Activated CD8-positive, alpha-beta memory T cell treated with anti-CD3 and anti-CD28 coated beads, Interleukin-2, amount 50 U/mL, for 1 hour (primary cell): ENCODE results near the gene GABRG1.

Experiments
- DNase-seq: peaks from one replicate; pipeline ENCODE4 v3.0.0-alpha.2; 2020; ENCODE audit errors: extremely low read depth

GABRG1 gene

GRCh38 chr4:46123913-46124755, at the start of gene GABRG1:
GABRG1 (minus strand) TSS chr4:46124054; CDS start chr4:46123913, 141 bp downstream.
- no peak for DNase-seq

GRCh38 chr4:46146993-46147392, 23.1 kb upstream of the GABRG1 start:
- no peak for DNase-seq

DNA sequence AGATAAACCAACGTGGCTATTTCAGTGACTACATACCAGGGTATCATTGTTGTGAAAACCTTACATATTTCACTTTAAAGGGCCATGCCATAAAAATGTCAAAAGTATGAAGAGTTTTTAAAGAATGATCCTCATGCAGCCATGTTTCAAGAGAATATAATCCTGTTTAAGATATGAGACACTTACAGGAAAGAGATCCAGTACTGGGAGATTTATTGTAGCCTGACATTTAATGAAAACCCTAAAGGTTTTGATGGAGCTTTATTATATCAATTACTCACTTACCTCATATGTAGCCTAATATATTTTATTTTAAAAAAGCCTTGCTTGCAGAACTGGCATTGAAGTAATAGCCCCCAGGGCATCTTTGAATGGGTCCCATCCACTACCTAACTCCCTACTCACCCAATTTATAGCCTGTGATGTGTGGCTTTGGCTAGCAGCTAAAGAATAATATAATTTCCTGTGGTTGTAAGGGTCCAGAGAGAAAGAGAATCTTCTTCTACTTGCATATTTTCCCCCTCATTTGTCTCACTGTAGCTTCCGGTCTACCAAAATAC, 7.7 kb upstream of the GABRG1 start:
- DNase-seq = no peak

DNA sequence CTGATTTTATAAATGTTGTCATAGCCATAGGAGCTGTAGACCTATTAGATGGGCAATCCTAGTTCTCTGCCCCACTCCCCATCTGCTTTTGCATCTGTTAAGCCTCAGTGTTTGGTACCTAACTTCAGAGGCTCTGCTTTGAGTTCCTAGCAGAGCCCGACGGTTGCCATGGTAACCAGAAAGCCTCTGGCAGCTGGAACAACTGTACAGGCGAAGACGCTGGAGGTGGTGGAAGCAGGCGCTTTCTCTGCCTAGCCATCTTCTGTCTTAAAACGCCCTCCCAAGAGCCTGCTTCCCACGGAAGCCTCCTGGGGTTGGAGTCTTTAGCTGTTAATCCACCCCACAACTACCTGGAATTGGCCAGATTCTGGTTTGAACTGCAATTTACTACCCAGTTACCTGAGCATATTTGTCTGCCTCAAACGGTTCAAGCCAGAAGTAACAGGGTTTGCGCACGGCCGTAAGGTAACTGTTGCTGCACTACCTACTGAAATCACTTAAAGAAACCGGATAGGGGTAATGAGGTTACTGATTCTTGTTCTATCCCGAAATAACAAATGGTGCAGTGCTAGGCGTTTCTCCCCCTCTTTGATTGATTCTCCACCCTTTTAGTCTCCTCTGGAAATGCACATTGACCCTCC, 1.0 kb upstream of the GABRG1 start:
- DNase-seq = no peak

DNA sequence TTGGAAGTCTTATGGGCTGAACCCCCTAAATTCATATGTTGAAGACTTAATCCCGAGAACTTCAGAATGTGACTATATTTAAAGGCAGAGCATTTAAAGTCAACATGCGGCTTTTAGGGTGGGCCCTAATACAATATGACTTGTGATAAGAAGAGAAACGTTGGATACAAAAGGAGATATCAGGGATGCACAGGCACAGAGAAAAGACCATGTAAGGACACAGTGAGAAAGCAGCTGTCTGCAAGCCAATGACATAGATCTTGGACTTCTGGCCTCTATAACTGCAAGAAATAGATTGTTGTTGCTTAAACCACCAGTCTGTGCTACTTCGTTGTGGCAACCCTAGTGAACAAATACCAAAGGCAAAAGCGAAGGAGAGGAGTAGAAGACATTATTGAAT, 42.2 kb downstream of the GABRG1 start:
- DNase-seq = no peak

GRCh38 chr4:46081248-46081647, 42.6 kb downstream of the GABRG1 start:
- no peak for DNase-seq

DNA sequence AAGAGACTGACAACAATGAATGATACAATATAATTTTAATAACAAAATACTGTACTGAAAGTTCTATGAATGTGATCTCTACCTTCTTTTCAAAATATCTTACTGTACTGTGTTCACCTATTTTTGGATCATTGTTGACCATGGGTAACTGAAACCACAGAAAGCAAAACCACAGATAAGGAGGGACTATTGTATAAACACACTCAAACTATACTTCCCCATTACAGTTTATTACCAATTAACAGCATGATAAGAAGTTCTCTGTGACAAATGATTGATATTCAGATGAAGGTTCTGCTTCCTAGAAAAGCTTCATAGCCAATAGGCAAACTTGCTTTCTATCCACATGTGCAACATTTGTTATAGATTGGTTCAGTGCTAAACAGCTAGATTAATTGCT, 50.1 kb downstream of the GABRG1 start:
- no peak for DNase-seq

GRCh38 chr4:46051392-46051791, 72.5 kb downstream of the GABRG1 start:
- no peak for DNase-seq

DNA sequence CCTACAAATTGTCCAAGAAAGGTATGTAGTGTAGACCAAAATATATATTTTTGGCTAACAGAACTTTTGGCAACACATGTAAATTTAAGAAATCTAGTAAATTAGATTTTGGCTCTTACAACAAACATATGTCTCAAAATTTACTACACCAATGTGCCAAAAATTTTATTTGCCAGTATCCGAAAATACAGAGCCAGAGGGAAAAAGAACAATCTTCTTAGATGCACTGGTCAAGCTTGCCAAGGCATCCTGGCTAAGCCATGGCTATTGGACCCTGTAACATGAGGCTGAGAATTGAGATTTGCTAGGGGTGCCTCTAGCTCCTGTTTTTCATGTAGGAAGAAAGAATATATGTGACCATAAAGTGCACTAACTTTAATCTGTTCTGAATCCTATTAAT, 91.8 kb downstream of the GABRG1 start:
- no peak for DNase-seq

DNA sequence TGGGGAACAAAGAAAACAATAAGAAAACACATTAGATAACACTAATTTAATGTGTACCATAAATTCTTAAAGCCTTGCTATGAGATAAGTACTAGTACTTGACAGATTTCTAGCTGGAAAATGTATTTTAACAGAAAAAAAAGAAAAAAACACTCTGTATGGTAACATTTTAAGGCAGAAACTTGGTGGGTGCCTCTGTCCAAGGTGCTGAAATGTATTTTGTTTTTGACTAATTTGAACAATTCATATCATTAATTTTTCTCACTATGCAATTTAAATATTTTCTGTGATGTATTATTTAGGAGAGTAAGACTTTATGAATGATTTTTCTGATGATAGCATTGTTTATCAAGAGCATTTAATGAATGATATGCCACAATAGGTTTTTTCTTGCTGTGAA, 107.5 kb downstream of the GABRG1 start:
- DNase-seq = no peak

GRCh38 chr4:45992728-45993127, 131.1 kb downstream of the GABRG1 start:
- no peak for DNase-seq

GRCh38 chr4:45989775-45990174, 134.1 kb downstream of the GABRG1 start:
- no peak for DNase-seq

GRCh38 chr4:45987858-45988257, 136.0 kb downstream of the GABRG1 start:
- no peak for DNase-seq
